ENCODE data around the gene LAMB2.
A peak's percentile ranks its signal among the peaks of the same experiment; 100 is the strongest.

Gene LAMB2

GRCh38 chr3:49135499-49135898, 2.6 kb upstream of the LAMB2 start:
- Mint-ChIP-seq H3K27me3 (peaks cover 33% of the 10 kb centered on the region), H3K9me3 (no peaks in the 10 kb centered on the region), H3K4me3 (no peak overlapping the region), H3K27ac (no peak overlapping the region), H3K4me1 (ENCODE audit: low read depth) (peaks cover 1% of the 10 kb centered on the region), H3K36me3 (ENCODE audit: low read depth) (no peaks in the 10 kb centered on the region)
- DNase-seq = no peak

- H3K4me3 Mint-ChIP-seq = no peak overlapping the region
- no peaks in the 10 kb centered on the region for H3K36me3 Mint-ChIP-seq (ENCODE audit: low read depth)
- no peak for DNase-seq
Observed at GRCh38 chr3:49134471-49135265, 1.8 kb upstream of the LAMB2 start.

GRCh38 chr3:49133226-49133951, 539 bp upstream of the LAMB2 start:
- Mint-ChIP-seq H3K36me3 (ENCODE audit: low read depth) (no peaks in the 10 kb centered on the region), H3K4me3 (no peak overlapping the region), H3K27ac (no peak overlapping the region), H3K9me3 (no peaks in the 10 kb centered on the region), H3K4me1 (ENCODE audit: low read depth) (peaks cover 1% of the 10 kb centered on the region), H3K27me3 (peaks cover 33% of the 10 kb centered on the region)
- DNase-seq = no peak

More at GRCh38 chr3:49134471-49135265, 1.8 kb upstream of the LAMB2 start:
- no peak overlapping the region for H3K27ac Mint-ChIP-seq
- peaks cover 33% of the 10 kb centered on the region for H3K27me3 Mint-ChIP-seq
- H3K4me1 Mint-ChIP-seq (ENCODE audit: low read depth) = peaks cover 1% of the 10 kb centered on the region
- no peaks in the 10 kb centered on the region for H3K9me3 Mint-ChIP-seq

DNA sequence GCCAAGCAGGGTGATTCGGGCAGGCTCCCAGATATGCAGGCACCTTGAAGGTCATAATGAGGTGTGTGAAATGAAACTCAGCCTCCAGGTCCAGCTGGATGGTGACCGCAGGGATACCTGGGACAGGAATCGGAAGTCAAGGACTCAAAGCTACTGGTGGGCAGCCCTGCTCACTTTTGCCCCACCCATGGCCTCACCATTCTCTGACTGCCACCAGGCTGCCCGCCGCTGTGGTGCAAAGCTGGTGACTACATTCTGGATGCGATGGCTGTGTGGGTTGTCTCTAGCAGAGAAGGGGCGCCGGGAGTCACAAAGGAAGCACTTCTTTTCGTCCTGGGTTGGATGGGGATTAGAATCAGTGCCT, 795 bp downstream of the LAMB2 start:
- H3K4me1 Mint-ChIP-seq (ENCODE audit: low read depth) = peaks cover 1% of the 10 kb centered on the region
- H3K27ac Mint-ChIP-seq = no peak overlapping the region
- no peaks in the 10 kb centered on the region for H3K9me3 Mint-ChIP-seq
- no peak for DNase-seq
- no peaks in the 10 kb centered on the region for H3K36me3 Mint-ChIP-seq (ENCODE audit: low read depth)
- H3K4me3 Mint-ChIP-seq = no peak overlapping the region
- peaks cover 27% of the 10 kb centered on the region for H3K27me3 Mint-ChIP-seq

GRCh38 chr3:49131576-49131975, 1.3 kb downstream of the LAMB2 start:
- Mint-ChIP-seq H3K36me3 (ENCODE audit: low read depth) (no peaks in the 10 kb centered on the region), H3K4me1 (ENCODE audit: low read depth) (peaks cover 1% of the 10 kb centered on the region), H3K4me3 (no peak overlapping the region), H3K27ac (no peak overlapping the region), H3K9me3 (no peaks in the 10 kb centered on the region), H3K27me3 (peaks cover 27% of the 10 kb centered on the region)
- DNase-seq = no peak

DNA sequence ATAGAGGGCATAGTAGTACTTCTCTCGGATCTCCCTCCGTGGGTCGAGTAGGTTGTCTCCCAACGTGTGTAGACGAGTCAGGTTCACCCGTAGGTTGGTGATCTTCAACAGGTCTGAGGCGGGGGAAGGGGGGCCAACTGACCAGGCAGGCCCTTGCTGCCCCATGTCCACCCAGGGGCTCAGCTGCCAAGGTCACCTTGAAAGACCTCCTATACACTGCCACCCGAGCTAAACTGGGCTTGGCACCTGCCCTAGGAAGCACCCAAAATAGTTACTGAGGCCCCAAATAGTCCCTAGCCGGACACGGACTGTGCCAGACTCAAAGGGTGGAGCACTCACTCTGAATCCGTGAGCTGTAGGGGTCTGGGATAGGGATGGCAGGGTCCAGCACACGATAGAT, 1.8 kb downstream of the LAMB2 start:
- H3K27me3 Mint-ChIP-seq = peaks cover 27% of the 10 kb centered on the region
- DNase-seq = no peak
- no peaks in the 10 kb centered on the region for H3K36me3 Mint-ChIP-seq (ENCODE audit: low read depth)
- no peak overlapping the region for H3K4me3 Mint-ChIP-seq
- H3K9me3 Mint-ChIP-seq = no peaks in the 10 kb centered on the region
- no peak overlapping the region for H3K27ac Mint-ChIP-seq
- H3K4me1 Mint-ChIP-seq (ENCODE audit: low read depth) = peaks cover 1% of the 10 kb centered on the region

DNA sequence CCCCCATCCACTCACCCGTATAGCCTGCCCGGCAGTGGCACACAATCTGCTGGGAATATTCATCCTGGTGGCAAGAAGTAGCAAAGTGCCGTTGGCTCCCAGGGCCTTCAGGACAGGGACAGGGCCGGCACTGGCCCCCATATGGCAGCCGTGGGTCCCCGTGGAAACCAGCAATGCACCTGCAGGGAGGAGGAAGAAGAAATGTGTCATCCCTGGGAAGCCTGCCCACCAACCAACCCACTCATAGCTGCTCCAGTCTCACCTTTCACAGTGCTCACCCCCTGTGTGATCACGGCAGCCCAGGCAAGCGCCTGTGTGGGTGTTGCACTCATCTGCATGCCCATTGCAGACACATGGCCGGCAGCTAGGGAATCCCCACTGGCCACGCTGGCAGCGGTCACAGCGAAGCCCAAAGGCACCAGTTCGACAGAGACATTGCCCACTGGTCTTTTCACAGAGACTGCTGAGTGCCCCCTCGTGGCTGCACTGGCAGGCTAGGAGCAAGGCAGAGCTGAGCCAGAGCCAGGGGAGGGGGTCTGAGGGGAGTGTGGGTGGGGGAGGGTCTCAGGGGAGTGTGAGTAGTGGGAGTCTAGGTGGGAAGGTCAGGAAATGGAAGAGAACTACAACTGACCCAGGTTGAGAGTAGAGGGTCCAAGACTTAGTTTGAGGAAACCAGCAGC, 7.7 kb downstream of the LAMB2 start:
- no peak for DNase-seq
- peaks cover 13% of the 10 kb centered on the region for H3K4me1 Mint-ChIP-seq (ENCODE audit: low read depth)
- H3K4me3 Mint-ChIP-seq = no peak overlapping the region
- no peaks in the 10 kb centered on the region for H3K9me3 Mint-ChIP-seq
- no peaks in the 10 kb centered on the region for H3K27me3 Mint-ChIP-seq
- H3K27ac Mint-ChIP-seq = no peak overlapping the region
- peaks cover 3% of the 10 kb centered on the region for H3K36me3 Mint-ChIP-seq (ENCODE audit: low read depth)

- Mint-ChIP-seq H3K4me3 (no peak overlapping the region), H3K27ac (no peak overlapping the region), H3K4me1 (ENCODE audit: low read depth) (peaks cover 20% of the 10 kb centered on the region), H3K27me3 (no peaks in the 10 kb centered on the region), H3K9me3 (no peaks in the 10 kb centered on the region), H3K36me3 (ENCODE audit: low read depth) (peaks cover 7% of the 10 kb centered on the region)
- no peak for DNase-seq
Observed at GRCh38 chr3:49124203-49124602, 8.6 kb downstream of the LAMB2 start.

GRCh38 chr3:49123687-49124086, 9.2 kb downstream of the LAMB2 start:
- DNase-seq = no peak
- Mint-ChIP-seq H3K4me3 (no peak overlapping the region), H3K27me3 (no peaks in the 10 kb centered on the region), H3K36me3 (ENCODE audit: low read depth) (peaks cover 13% of the 10 kb centered on the region), H3K9me3 (no peaks in the 10 kb centered on the region), H3K27ac (no peak overlapping the region), H3K4me1 (ENCODE audit: low read depth) (peaks cover 25% of the 10 kb centered on the region)

DNA sequence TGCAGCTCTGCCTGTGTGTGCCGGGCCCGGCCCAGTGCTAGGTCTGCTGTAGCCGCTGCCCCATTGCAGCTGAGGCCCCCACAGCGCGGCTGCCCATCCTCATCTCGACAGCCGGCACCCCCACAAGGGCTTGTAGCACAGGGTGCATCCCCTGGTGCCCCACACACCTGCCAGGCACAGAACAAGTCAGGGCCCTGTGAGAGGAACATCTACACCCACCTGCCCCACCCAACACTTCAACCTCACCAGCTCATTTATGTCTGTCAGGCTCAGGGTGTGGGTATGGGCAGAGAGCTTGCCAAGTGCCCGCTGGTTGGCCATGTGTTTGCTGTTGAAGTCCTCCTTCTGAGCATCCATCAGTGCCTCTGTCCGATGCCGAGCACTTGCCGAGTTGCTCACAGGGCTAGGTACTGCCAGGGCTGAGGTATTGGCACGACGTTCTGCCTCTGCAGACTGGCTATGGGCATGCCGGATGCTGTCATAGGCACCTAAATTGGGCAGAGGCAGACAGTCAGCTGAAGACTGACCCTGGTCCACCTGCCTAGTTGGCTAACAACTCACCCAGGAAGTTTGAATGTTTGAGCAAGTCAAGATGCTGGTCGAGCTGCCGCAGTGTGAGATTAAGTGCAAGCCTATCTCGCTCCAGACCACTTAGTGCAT, 9.8 kb downstream of the LAMB2 start:
- no peak for DNase-seq
- Mint-ChIP-seq H3K4me1 (ENCODE audit: low read depth) (peaks cover 25% of the 10 kb centered on the region), H3K27me3 (no peaks in the 10 kb centered on the region), H3K9me3 (no peaks in the 10 kb centered on the region), H3K27ac (no peak overlapping the region), H3K4me3 (no peak overlapping the region), H3K36me3 (ENCODE audit: low read depth) (peaks cover 19% of the 10 kb centered on the region)

DNA sequence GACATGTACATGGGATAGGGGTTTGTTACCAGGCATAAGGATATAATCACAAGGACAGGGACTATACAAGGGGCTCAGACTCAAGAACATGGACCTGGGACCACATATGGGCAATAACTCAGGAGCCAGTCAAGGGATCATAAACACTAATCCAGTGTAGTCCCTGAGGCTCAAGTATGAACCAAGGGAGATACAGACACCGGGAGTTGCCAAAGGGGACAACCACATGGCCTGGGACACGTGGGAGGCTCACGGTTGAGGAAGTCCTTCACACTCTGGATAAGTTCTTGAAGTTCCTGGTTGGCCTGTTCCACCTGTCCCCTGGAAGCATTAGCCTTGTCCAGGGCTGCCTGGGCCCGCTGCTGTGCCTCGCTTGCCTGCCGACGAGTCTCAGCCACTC, 10.4 kb downstream of the LAMB2 start:
- no peaks in the 10 kb centered on the region for H3K27me3 Mint-ChIP-seq
- DNase-seq = no peak
- H3K4me3 Mint-ChIP-seq = no peak overlapping the region
- H3K36me3 Mint-ChIP-seq (ENCODE audit: low read depth) = peaks cover 25% of the 10 kb centered on the region
- H3K4me1 Mint-ChIP-seq (ENCODE audit: low read depth) = peaks cover 27% of the 10 kb centered on the region
- no peaks in the 10 kb centered on the region for H3K9me3 Mint-ChIP-seq
- peak overlapping the region; percentile 93 for H3K27ac Mint-ChIP-seq

- H3K9me3 Mint-ChIP-seq = no peaks in the 10 kb centered on the region
- peak overlapping the region; percentile 93 for H3K27ac Mint-ChIP-seq
- no peak for DNase-seq
- H3K4me1 Mint-ChIP-seq (ENCODE audit: low read depth) = peaks cover 27% of the 10 kb centered on the region
- H3K27me3 Mint-ChIP-seq = no peaks in the 10 kb centered on the region
- peaks cover 28% of the 10 kb centered on the region for H3K36me3 Mint-ChIP-seq (ENCODE audit: low read depth)
- no peak overlapping the region for H3K4me3 Mint-ChIP-seq
Observed at GRCh38 chr3:49122022-49122421, 10.8 kb downstream of the LAMB2 start.

DNA sequence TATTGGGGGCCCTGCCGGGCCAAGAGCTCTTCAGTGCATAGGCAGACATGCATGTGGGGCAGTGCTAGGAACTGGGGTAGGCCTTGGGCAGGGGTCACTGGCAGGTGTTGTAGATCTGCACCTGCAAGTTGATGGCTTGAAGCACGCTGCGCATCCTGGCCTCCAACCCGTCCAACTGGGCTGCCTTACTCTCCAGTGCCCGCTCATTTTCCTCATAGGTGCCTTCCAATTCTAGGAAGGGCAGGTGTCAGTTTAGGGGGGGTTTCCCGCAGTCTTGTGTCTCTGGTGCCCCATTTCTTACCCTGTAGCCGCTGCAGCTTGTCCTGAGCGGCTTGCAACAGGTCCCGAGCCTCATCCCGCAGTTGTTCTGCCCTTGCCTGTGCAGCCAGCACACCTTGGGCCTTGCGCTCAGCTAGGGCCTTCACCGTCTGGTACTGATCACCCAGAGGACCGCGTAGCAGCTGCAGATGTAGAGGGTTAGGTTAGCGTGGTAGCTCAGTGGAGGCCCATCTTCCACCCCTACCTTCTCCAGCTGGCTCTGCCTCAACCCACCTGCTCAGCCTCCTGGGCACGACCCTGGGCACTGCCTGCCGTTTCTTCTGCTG, 11.6 kb downstream of the LAMB2 start:
- Mint-ChIP-seq H3K36me3 (ENCODE audit: low read depth) (peaks cover 34% of the 10 kb centered on the region), H3K27ac (peak overlapping the region; percentile 93), H3K27me3 (no peaks in the 10 kb centered on the region), H3K4me1 (ENCODE audit: low read depth) (peaks cover 27% of the 10 kb centered on the region), H3K9me3 (no peaks in the 10 kb centered on the region), H3K4me3 (peak overlapping the region; percentile 87)
- no peak for DNase-seq

DNA sequence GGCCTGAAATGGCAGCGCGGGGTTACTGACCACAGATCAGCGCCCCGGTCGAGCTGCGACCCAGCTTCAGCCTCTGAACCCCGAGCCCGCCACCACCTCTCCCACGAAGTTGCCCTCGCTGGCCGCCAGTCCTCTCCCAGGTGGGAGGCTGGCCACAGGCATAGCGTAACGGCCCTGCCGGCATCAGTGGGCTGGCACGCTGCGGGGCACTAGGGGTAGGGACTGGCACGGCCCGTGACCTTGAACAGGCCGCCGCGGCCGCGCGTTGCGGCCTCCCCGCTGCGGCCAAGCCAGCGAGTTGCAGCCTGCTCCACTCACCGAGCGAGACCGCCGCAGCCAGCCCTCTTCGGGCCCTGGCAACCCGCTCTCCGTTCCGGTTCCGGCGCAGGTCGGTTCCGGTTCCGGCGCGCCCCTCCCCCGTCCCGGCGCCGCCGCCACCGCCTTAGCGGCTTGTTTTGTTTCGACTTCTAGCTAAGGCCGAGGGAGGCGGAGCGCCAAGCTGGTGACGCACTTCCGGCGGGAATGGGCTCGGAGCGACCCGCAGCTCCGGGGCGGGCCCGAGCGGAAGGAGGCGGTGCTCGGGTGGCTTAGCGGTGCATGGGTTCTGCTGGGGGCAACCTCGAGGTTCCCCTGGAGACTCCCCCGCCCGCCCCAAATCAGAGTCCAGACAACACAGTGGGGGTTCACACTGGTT, 12.3 kb downstream of the LAMB2 start, which contains the start of gene USP19:
Gene USP19, minus strand, starts transcription at position 386 of the 694 bp plus-strand sequence. CDS start 1,678 bp downstream, outside the sequence.
- Mint-ChIP-seq H3K4me1 (ENCODE audit: low read depth) (peaks cover 29% of the 10 kb centered on the region), H3K27ac (peak within 1 kb of the TSS; percentile 93), H3K4me3 (peak within 1 kb of the TSS; percentile 87), H3K27me3 (no peaks in the 10 kb centered on the region), H3K9me3 (no peaks in the 10 kb centered on the region), H3K36me3 (ENCODE audit: low read depth) (peaks cover 40% of the 10 kb centered on the region)
- DNase-seq = peak; percentile 97
